Keratinocyte (primary cell): ENCODE measurements around the gene ZNF503.

Source experiments
- EZH2 ChIP-seq: IDR thresholded peaks from one replicate; pipeline ENCODE4 v1.6.1; 2012; ENCODE audit warnings: inconsistent platforms, mild to moderate bottlenecking, low read length, moderate library complexity
- TF ChIP-seq, protein P1 (sequence below), 3 experiments: IDR thresholded peaks in 1 of 3; conservative IDR thresholded peaks in 1 of 3; optimal IDR thresholded peaks in 1 of 3; 2 replicates in 2 of 3; 3 replicates in 1 of 3; pipeline versions ENCODE3 to v1.5.1; 2011; ENCODE audit warnings: low read length in 3 of 3, mild to moderate bottlenecking in 3 of 3, moderate library complexity in 2 of 3, control low read depth in 1 of 3, inconsistent platforms in 1 of 3; ENCODE audit not compliant: insufficient read depth in 2 of 3; ENCODE audit errors: extremely low read depth in 1 of 3

DNA sequence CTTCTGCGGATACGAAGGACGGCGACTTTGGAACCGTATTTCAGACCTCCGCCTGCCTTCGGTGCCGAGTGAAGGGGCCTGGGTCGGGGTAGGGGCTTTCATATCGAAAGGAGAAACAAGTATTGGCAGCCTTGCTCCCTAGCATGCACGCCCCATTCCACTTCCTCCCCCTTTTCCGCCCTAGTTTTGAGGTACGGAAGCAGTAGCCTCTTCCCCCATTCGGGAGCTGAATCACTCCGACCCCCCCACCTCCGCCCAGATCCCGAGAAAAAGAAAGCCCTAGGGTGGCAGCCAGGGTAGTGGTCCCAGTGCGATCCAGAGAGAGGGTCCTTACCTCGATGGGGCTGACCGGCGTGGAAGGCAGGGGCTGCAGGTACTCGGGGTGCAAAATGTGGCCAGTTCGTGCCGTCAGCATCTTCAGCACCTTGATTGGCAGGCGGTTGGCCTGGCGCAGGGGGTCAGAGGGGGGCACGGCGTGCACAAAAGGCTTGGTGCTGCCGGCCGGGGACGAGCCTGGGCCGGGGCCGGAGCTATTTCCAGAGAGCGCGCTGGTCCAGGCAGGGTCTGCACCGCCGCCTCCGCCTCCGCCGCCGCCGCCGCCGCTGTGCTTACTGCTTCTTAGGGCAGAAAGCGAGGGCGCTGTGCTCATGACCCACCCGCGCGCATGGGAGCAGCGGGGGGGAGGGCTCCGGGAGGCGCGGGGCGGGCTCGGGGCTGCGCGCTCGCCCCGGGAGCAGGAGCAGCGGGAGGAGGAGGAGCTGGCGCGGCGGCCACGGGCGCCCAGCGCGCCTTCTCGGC, 594 bp downstream of the ZNF503 start:
- TF ChIP-seq, protein P1, sequence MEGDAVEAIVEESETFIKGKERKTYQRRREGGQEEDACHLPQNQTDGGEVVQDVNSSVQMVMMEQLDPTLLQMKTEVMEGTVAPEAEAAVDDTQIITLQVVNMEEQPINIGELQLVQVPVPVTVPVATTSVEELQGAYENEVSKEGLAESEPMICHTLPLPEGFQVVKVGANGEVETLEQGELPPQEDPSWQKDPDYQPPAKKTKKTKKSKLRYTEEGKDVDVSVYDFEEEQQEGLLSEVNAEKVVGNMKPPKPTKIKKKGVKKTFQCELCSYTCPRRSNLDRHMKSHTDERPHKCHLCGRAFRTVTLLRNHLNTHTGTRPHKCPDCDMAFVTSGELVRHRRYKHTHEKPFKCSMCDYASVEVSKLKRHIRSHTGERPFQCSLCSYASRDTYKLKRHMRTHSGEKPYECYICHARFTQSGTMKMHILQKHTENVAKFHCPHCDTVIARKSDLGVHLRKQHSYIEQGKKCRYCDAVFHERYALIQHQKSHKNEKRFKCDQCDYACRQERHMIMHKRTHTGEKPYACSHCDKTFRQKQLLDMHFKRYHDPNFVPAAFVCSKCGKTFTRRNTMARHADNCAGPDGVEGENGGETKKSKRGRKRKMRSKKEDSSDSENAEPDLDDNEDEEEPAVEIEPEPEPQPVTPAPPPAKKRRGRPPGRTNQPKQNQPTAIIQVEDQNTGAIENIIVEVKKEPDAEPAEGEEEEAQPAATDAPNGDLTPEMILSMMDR (optimal IDR thresholded peaks at IDR 0.05 in 1 of 3, IDR thresholded peaks at IDR 0.05 in 1 of 3, conservative IDR thresholded peaks at IDR 0.05 in 1 of 3; ENCODE audit: extremely low read depth in 1 of 3, insufficient read depth in 2 of 3, low read length in 3 of 3), result no peak
- TF ChIP-seq EZH2, result no peak
